Measurements from ENCODE around the gene CDK15.
A peak's percentile ranks its signal among the peaks of the same experiment; 100 is the strongest.

Gene CDK15

DNA sequence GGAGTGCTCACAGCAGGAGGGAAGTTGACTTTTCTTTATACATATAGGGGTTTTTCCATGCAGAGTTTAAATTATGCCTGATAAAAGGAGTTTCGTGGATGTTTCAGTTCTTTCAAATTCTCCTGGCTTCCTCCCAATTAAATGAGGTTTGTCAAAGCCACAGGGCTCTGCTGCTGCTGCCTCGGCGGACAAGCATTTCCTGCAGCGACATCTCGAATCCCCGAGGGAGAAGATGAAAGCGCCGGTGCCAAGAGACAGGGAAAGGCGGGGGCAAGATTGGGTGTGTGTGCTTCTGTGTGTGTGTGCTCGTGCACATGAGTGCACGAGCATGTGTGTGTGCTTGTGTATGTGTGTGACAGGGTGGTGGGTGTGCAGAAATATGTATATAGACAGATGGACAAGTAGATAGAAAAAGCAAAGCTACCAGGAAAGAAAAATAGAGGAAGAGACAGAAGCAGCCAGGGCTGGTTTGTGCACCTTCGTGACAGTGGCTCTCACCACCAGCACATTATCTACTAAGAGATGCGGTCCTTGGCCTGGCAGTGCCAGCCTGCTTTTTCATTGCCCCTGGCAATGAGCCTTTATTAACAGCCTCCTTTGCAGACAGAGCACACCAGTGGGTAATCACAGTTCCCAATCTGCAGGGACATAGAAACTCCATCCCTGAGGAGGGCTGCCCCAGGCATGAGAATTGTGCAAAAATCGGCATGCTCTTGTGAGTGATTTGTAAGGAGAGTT is 76.2 kb downstream of the CDK15 start:
- TF ChIP-seq EZH2phosphoT487 (IDR thresholded peaks at IDR 0.05; ENCODE audit: low read length) (no peak), CTCF (IDR thresholded peaks at IDR 0.05; ENCODE audit: low read length) (no peak)
- Histone ChIP-seq H3K4me2 (ENCODE audit: low read depth, low read length) (no peak overlapping the region), H3K9me2 (replicated peaks; ENCODE audit: insufficient read depth, low read length) (no peaks in the 10 kb centered on the region), H3K9me3 (replicated peaks; ENCODE audit: insufficient read depth, low read length) (no peaks in the 10 kb centered on the region), H3K9ac (ENCODE audit: low read length) (no peak overlapping the region), H3K4me3 (ENCODE audit: low read length) (no peak overlapping the region), H2AFZ (ENCODE audit: low read length) (no peak overlapping the region), H3K79me2 (ENCODE audit: low read length) (no peaks in the 10 kb centered on the region), H3K27ac (ENCODE audit: low read length) (no peak overlapping the region), H3K36me3 (replicated peaks; ENCODE audit: insufficient read depth, low read length) (no peaks in the 10 kb centered on the region), H4K20me1 (ENCODE audit: insufficient read depth, low read length) (no peaks in the 10 kb centered on the region), H3K27me3 (replicated peaks; ENCODE audit: insufficient read depth, low read length) (no peaks in the 10 kb centered on the region), H3F3A (ENCODE audit: insufficient read depth, low read length) (no peaks in the 10 kb centered on the region), H3K4me1 (ENCODE audit: low read length) (peaks cover 6% of the 10 kb centered on the region; the same call in 1 of the 2 replicates)
- no peak for DNase-seq

DNA sequence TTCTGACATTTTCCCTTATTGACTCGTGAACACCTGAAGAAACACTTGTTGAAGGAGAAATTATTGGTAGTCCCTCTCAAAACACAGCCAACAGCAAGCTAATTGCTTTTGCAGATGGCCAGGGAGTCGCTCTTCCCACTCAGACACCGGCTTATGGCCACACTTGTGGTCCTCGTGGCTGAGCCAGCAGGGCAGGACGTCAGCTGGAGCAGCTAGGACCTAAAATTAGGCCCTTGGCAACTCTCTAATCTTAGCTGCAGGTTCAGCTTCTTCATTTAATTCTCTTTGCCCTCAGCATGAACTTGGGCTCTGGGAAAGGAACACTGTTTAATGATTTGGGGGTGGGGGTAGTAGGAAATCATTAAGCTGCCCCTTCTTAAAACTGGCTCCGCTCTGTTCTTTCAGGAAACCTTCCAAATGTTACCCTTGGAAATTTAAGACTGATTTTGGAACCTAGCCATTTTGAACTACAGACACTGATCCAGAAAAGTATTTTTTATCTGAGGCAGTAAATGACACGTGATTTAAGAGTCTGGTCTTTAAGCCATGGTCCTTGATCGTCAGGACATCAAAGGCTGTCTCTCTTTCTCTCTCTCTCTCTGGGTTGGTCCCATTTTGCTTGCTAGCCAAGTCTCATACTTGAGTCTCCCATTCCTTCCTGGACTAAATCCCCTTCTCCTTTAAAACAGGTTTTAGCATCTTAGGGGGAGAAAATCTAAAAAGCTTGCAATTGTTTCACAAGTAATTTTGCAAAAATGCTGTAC is 77.5 kb downstream of the CDK15 start:
- no peak overlapping the region for H3K9ac ChIP-seq (ENCODE audit: low read length)
- H3K4me1 ChIP-seq (ENCODE audit: low read length), result peaks cover 6% of the 10 kb centered on the region; the same call in 1 of the 2 replicates
- no peak overlapping the region for H3K27ac ChIP-seq (ENCODE audit: low read length)
- no peaks in the 10 kb centered on the region for H3F3A ChIP-seq (ENCODE audit: insufficient read depth, low read length)
- no peaks in the 10 kb centered on the region for H3K27me3 ChIP-seq (replicated peaks; ENCODE audit: insufficient read depth, low read length)
- H3K4me2 ChIP-seq (ENCODE audit: low read depth, low read length), result peak overlapping the region; percentile 5; the same call in 1 of the 2 replicates
- no peak overlapping the region for H3K4me3 ChIP-seq (ENCODE audit: low read length)
- H4K20me1 ChIP-seq (ENCODE audit: insufficient read depth, low read length), result no peaks in the 10 kb centered on the region
- H3K79me2 ChIP-seq (ENCODE audit: low read length), result no peaks in the 10 kb centered on the region
- no peak for DNase-seq
- no peak overlapping the region for H2AFZ ChIP-seq (ENCODE audit: low read length)
- no peaks in the 10 kb centered on the region for H3K9me3 ChIP-seq (replicated peaks; ENCODE audit: insufficient read depth, low read length)
- H3K36me3 ChIP-seq (replicated peaks; ENCODE audit: insufficient read depth, low read length), result no peaks in the 10 kb centered on the region
- no peaks in the 10 kb centered on the region for H3K9me2 ChIP-seq (replicated peaks; ENCODE audit: insufficient read depth, low read length)
- no peak for TF ChIP-seq EZH2phosphoT487 (IDR thresholded peaks at IDR 0.05; ENCODE audit: low read length)
- TF ChIP-seq CTCF (IDR thresholded peaks at IDR 0.05; ENCODE audit: low read length), result no peak
- TF ChIP-seq EZH2 (optimal IDR thresholded peaks at IDR 0.05; ENCODE audit: low read depth, low read length), result no peak

GRCh38 chr2:201886504-201886903 is 80.2 kb downstream of the CDK15 start:
- no peaks in the 10 kb centered on the region for H4K20me1 ChIP-seq (ENCODE audit: insufficient read depth, low read length)
- no peak for TF ChIP-seq EZH2phosphoT487 (IDR thresholded peaks at IDR 0.05; ENCODE audit: low read length)
- TF ChIP-seq EZH2 (optimal IDR thresholded peaks at IDR 0.05; ENCODE audit: low read depth, low read length), result no peak
- no peak for TF ChIP-seq CTCF (IDR thresholded peaks at IDR 0.05; ENCODE audit: low read length)
- H3K4me3 ChIP-seq (ENCODE audit: low read length), result no peak overlapping the region
- H3F3A ChIP-seq (ENCODE audit: insufficient read depth, low read length), result no peaks in the 10 kb centered on the region
- H3K9ac ChIP-seq (ENCODE audit: low read length), result no peak overlapping the region
- H2AFZ ChIP-seq (ENCODE audit: low read length), result no peak overlapping the region
- no peaks in the 10 kb centered on the region for H3K9me2 ChIP-seq (replicated peaks; ENCODE audit: insufficient read depth, low read length)
- H3K4me2 ChIP-seq (ENCODE audit: low read depth, low read length), result no peak overlapping the region
- no peak overlapping the region for H3K27ac ChIP-seq (ENCODE audit: low read length)
- H3K4me1 ChIP-seq (ENCODE audit: low read length), result peaks cover 13% of the 10 kb centered on the region; the same call in 1 of the 2 replicates
- no peaks in the 10 kb centered on the region for H3K27me3 ChIP-seq (replicated peaks; ENCODE audit: insufficient read depth, low read length)
- no peaks in the 10 kb centered on the region for H3K36me3 ChIP-seq (replicated peaks; ENCODE audit: insufficient read depth, low read length)
- H3K9me3 ChIP-seq (replicated peaks; ENCODE audit: insufficient read depth, low read length), result no peaks in the 10 kb centered on the region
- DNase-seq, result no peak
- no peaks in the 10 kb centered on the region for H3K79me2 ChIP-seq (ENCODE audit: low read length)

All from MM.1S (cell line).